ENCODE measurements around the gene RNF32.

DNA sequence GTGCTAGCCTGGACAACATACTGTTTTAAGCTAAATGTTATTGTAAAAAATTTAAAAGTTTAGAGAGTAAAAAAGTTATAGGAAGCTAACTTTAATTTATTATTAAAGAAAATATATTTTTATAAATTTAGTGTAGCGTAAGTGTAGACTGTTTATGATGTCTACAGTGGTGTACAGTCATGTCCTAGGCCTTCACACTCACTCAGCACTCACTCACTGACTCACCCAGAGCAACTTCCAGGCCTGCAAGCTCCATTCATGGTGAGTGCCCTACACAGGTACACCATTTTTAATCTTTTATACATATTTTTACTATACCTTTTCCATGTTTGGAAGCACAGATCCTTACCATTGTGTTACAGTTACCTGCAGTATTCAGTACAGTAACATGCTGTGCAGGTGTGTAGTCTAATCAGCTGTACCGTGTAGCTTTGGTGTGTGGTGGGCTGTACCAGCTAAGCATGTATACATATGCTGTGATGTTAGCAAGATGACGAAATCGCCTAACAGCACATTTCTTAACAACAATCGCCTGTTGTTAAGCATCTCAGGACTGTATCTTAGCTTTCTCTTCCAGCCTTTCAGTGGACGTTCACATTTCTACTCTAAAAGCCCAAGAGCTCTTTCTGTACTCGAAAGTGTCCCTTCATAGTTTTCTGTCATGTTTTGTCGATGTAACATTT is 12.5 kb downstream of the RNF32 start:
- TF ChIP-seq, protein P1, sequence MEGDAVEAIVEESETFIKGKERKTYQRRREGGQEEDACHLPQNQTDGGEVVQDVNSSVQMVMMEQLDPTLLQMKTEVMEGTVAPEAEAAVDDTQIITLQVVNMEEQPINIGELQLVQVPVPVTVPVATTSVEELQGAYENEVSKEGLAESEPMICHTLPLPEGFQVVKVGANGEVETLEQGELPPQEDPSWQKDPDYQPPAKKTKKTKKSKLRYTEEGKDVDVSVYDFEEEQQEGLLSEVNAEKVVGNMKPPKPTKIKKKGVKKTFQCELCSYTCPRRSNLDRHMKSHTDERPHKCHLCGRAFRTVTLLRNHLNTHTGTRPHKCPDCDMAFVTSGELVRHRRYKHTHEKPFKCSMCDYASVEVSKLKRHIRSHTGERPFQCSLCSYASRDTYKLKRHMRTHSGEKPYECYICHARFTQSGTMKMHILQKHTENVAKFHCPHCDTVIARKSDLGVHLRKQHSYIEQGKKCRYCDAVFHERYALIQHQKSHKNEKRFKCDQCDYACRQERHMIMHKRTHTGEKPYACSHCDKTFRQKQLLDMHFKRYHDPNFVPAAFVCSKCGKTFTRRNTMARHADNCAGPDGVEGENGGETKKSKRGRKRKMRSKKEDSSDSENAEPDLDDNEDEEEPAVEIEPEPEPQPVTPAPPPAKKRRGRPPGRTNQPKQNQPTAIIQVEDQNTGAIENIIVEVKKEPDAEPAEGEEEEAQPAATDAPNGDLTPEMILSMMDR (IDR thresholded peaks at IDR 0.05): no peak
- TF ChIP-seq POLR2AphosphoS5 (IDR thresholded peaks at IDR 0.05): no peak
- TF ChIP-seq EP300 (IDR thresholded peaks at IDR 0.05): no peak
- no peak for TF ChIP-seq POLR2A (IDR thresholded peaks at IDR 0.05)

Measured in upper lobe of left lung (tissue), 4 donors.